Pons (tissue), 1 donor: ENCODE data around the gene TBC1D7.

ENCODE experiments used
- DNase-seq: peaks from one replicate; pipeline ENCODE4 v3.0.0-alpha.2; 2016; ENCODE audit warnings: low spot score

The TBC1D7 gene

GRCh38 chr6:13328076-13328874, at the start of gene TBC1D7:
Gene TBC1D7, minus strand, starts transcription at chr6:13328537. Its CDS starts 1,639 bp downstream, at chr6:13326898.
- DNase-seq, result peak; percentile 88

GRCh38 chr6:13377054-13377758, 48.9 kb upstream of the TBC1D7 start:
- DNase-seq, result no peak

GRCh38 chr6:13375360-13375878, 47.1 kb upstream of the TBC1D7 start:
- DNase-seq, result no peak

- DNase-seq, result no peak
Measured at GRCh38 chr6:13373919-13374318, 45.6 kb upstream of the TBC1D7 start.

- DNase-seq, result no peak
Measured at GRCh38 chr6:13373488-13373886, 45.1 kb upstream of the TBC1D7 start.

- DNase-seq, result no peak
Measured at GRCh38 chr6:13372688-13373487, 44.6 kb upstream of the TBC1D7 start.

- DNase-seq, result no peak
Measured at GRCh38 chr6:13372076-13372475, 43.7 kb upstream of the TBC1D7 start.

GRCh38 chr6:13371421-13372072, 43.2 kb upstream of the TBC1D7 start:
- DNase-seq, result peak; percentile 73

- no peak for DNase-seq
Measured at GRCh38 chr6:13370623-13371022, 42.3 kb upstream of the TBC1D7 start.

GRCh38 chr6:13369591-13369990, 41.3 kb upstream of the TBC1D7 start:
- DNase-seq, result no peak

GRCh38 chr6:13368731-13369115, 40.4 kb upstream of the TBC1D7 start:
- DNase-seq, result no peak

GRCh38 chr6:13368079-13368730, 39.9 kb upstream of the TBC1D7 start:
- no peak for DNase-seq

- DNase-seq, result no peak
Measured at GRCh38 chr6:13367396-13367795, 39.1 kb upstream of the TBC1D7 start.

- DNase-seq, result no peak
Measured at GRCh38 chr6:13365320-13365719, 37.0 kb upstream of the TBC1D7 start.

GRCh38 chr6:13364842-13365241, 36.5 kb upstream of the TBC1D7 start:
- DNase-seq, result no peak

GRCh38 chr6:13362412-13362811, 34.1 kb upstream of the TBC1D7 start:
- no peak for DNase-seq

GRCh38 chr6:13360671-13361540, 32.6 kb upstream of the TBC1D7 start:
- no peak for DNase-seq

GRCh38 chr6:13359287-13359686, 30.9 kb upstream of the TBC1D7 start:
- DNase-seq, result no peak

- peak; percentile 39 for DNase-seq
Measured at GRCh38 chr6:13358511-13358910, 30.2 kb upstream of the TBC1D7 start.

GRCh38 chr6:13357551-13358075, 29.3 kb upstream of the TBC1D7 start:
- peak; percentile 73 for DNase-seq
